SU-DHL-6 (cell line): ENCODE data around the gene RAI1.

Experiments used
- H2AFZ ChIP-seq: fragments of 200-600 bp; sonication (generic); 2 replicates; pipeline ENCODE4 v1.6.1; 2014; ENCODE audit warnings: low read depth, mild to moderate bottlenecking, moderate library complexity, mixed read lengths, antibody characterized with exemption, low read length; ENCODE audit not compliant: severe bottlenecking
- H3F3A ChIP-seq: fragments of 200-600 bp; shearing (Covaris generic); 2 replicates; pipeline ENCODE4 v1.6.0; 2016; ENCODE audit warnings: antibody characterized with exemption, mild to moderate bottlenecking; ENCODE audit not compliant: insufficient read depth
- H3K27ac ChIP-seq: fragments of 200-600 bp; sonication (generic); 2 replicates; pipeline ENCODE4 v1.5.1; 2016; ENCODE audit warnings: low read depth, mild to moderate bottlenecking, low read length, moderate library complexity, mixed read lengths
- H3K27me3 ChIP-seq: fragments of 200-600 bp; sonication (generic), shearing (Covaris generic); 2 replicates; pipeline ENCODE4 v1.6.0; 2014; ENCODE audit warnings: mild to moderate bottlenecking, low read length
- H3K36me3 ChIP-seq: fragments of 200-600 bp; sonication (generic); 2 replicates; pipeline ENCODE4 v1.6.1; 2014; ENCODE audit warnings: mild to moderate bottlenecking, low read length, mixed read lengths
- H3K4me2 ChIP-seq: fragments of 300-600, 200-600 bp; shearing (Covaris generic), sonication (generic); 2 replicates; pipeline ENCODE4 v1.6.0; 2014; ENCODE audit warnings: low read length, low read depth, mild to moderate bottlenecking; ENCODE audit not compliant: poor library complexity, severe bottlenecking
- H3K4me3 ChIP-seq: fragments of 200-600 bp; sonication (generic); 2 replicates; pipeline ENCODE4 v1.5.1; 2014; ENCODE audit warnings: antibody characterized with exemption, low read length, mild to moderate bottlenecking, mixed read lengths; ENCODE audit not compliant: insufficient read depth, poor library complexity, severe bottlenecking
- H3K79me2 ChIP-seq: fragments of 200-600 bp; sonication (generic); 2 replicates; pipeline ENCODE4 v1.6.1; 2014; ENCODE audit warnings: mild to moderate bottlenecking, low read length, moderate library complexity; ENCODE audit not compliant: insufficient read depth
- H3K9ac ChIP-seq: fragments of 200-600 bp; sonication (generic); 2 replicates; pipeline ENCODE4 v1.7.0; 2014; ENCODE audit warnings: mild to moderate bottlenecking, low read length
- H3K9me2 ChIP-seq: fragments of 200-600 bp; sonication (generic); replicated peaks from 2 replicates; pipeline ENCODE4 v1.6.1; 2014; ENCODE audit warnings: low read length; ENCODE audit not compliant: insufficient read depth
- H3K9me3 ChIP-seq: fragments of 200-600 bp; sonication (generic); 2 replicates; pipeline ENCODE4 v1.6.1; 2014; ENCODE audit warnings: low read length, mixed read lengths; ENCODE audit not compliant: insufficient read depth
- H4K20me1 ChIP-seq: fragments of 200-600 bp; sonication (generic); 2 replicates; pipeline ENCODE4 v1.6.1; 2014; ENCODE audit warnings: low read depth, mild to moderate bottlenecking, antibody characterized with exemption, low read length, moderate library complexity, mixed read lengths
- CTCF ChIP-seq: fragments of 200-600 bp; sonication (generic); IDR thresholded peaks from one replicate; pipeline ENCODE4 v1.5.1; 2017; ENCODE audit warnings: antibody characterized with exemption, mild to moderate bottlenecking, low read length, moderate library complexity; ENCODE audit not compliant: insufficient read depth, poor library complexity, severe bottlenecking
- EZH2phosphoT487 ChIP-seq: fragments of 200-600 bp; sonication (generic), shearing (Covaris generic); conservative IDR thresholded peaks from 2 replicates; pipeline ENCODE4 v1.6.1; 2018; ENCODE audit warnings: mild to moderate bottlenecking, antibody characterized with exemption, low read length, moderate library complexity, mixed read lengths

Gene RAI1

GRCh38 chr17:17832032-17832363 lies 150.7 kb downstream of the RAI1 start:
- no peaks in the 10 kb centered on the region for H3K27me3 ChIP-seq
- H3K4me2 ChIP-seq, result no peak overlapping the region
- H3K36me3 ChIP-seq, result no peaks in the 10 kb centered on the region
- TF ChIP-seq EZH2phosphoT487 (no peak), CTCF (no peak)
- H3K9me2 ChIP-seq, result no peaks in the 10 kb centered on the region
- H3K4me3 ChIP-seq, result no peak overlapping the region
- no peaks in the 10 kb centered on the region for H4K20me1 ChIP-seq
- H3K9me3 ChIP-seq, result no peaks in the 10 kb centered on the region
- H3K9ac ChIP-seq, result no peak overlapping the region
- H2AFZ ChIP-seq, result no peak overlapping the region
- H3F3A ChIP-seq, result peaks cover 15% of the 10 kb centered on the region
- H3K79me2 ChIP-seq, result peaks cover 48% of the 10 kb centered on the region
- no peak overlapping the region for H3K27ac ChIP-seq

- H3K79me2 ChIP-seq, result peaks cover 48% of the 10 kb centered on the region
- H3K4me3 ChIP-seq, result no peak overlapping the region
- peak overlapping the region; percentile 76 for H3K4me2 ChIP-seq
- no peaks in the 10 kb centered on the region for H3K9me2 ChIP-seq
- H3F3A ChIP-seq, result peaks cover 23% of the 10 kb centered on the region
- no peaks in the 10 kb centered on the region for H3K36me3 ChIP-seq
- H2AFZ ChIP-seq, result no peak overlapping the region
- H3K9me3 ChIP-seq, result no peaks in the 10 kb centered on the region
- H3K9ac ChIP-seq, result peak overlapping the region; percentile 89; the same call in 1 of the 2 replicates
- TF ChIP-seq CTCF (no peak), EZH2phosphoT487 (no peak)
- peak overlapping the region; percentile 67 for H3K27ac ChIP-seq
- no peaks in the 10 kb centered on the region for H3K27me3 ChIP-seq
- no peaks in the 10 kb centered on the region for H4K20me1 ChIP-seq
Observed at GRCh38 chr17:17833658-17834357, 152.6 kb downstream of the RAI1 start.

GRCh38 chr17:17834974-17835373 lies 153.7 kb downstream of the RAI1 start:
- H3K27ac ChIP-seq, result peak overlapping the region; percentile 67
- no peaks in the 10 kb centered on the region for H3K27me3 ChIP-seq
- H3K4me2 ChIP-seq, result peak overlapping the region; percentile 76
- H3K79me2 ChIP-seq, result peaks cover 48% of the 10 kb centered on the region
- TF ChIP-seq CTCF, result no peak
- TF ChIP-seq EZH2phosphoT487, result no peak
- H3F3A ChIP-seq, result peaks cover 23% of the 10 kb centered on the region
- H3K9me2 ChIP-seq, result no peaks in the 10 kb centered on the region
- H2AFZ ChIP-seq, result no peak overlapping the region
- no peaks in the 10 kb centered on the region for H3K36me3 ChIP-seq
- no peaks in the 10 kb centered on the region for H4K20me1 ChIP-seq
- no peak overlapping the region for H3K4me3 ChIP-seq
- H3K9ac ChIP-seq, result peak overlapping the region; percentile 89
- no peaks in the 10 kb centered on the region for H3K9me3 ChIP-seq
